Keratinocyte (primary cell): ENCODE measurements around the gene FRY. TPM values are rescaled to one million over a fixed set of nuclear protein-coding genes. Genes with fewer than 3 reads are reported as not detected.

Source experiments
- DNase-seq: peaks from one replicate; pipeline ENCODE4 v3.0.0-alpha.2; 2011; ENCODE audit warnings: low read depth, missing footprints, low spot score
- FAIRE-seq: peaks from 2 replicates; lab custom pipeline; 2011; peaks lifted over from hg19 to GRCh38; lab: Jason Lieb, UNC
- H2AFZ ChIP-seq: 2 replicates; pipeline ENCODE4 v1.6.0; 2012; ENCODE audit warnings: low read length, control low read depth, inconsistent platforms; ENCODE audit not compliant: control insufficient read depth
- H3K27ac ChIP-seq: 2 replicates; pipeline ENCODE4 v1.5.1; 2011; ENCODE audit warnings: low read length; ENCODE audit not compliant: control insufficient read depth, insufficient read depth
- H3K27me3 ChIP-seq: 3 replicates; pipeline ENCODE4 v1.6.0; 2011; ENCODE audit warnings: low read length; ENCODE audit not compliant: control insufficient read depth, insufficient read depth; ENCODE audit errors: extremely low read depth
- H3K36me3 ChIP-seq, 2 experiments: 2 replicates in 1 of 2; 3 replicates in 1 of 2; pipeline ENCODE4 v1.5.1; 2011; ENCODE audit warnings: low read length in 2 of 2, mild to moderate bottlenecking in 1 of 2; ENCODE audit not compliant: control insufficient read depth in 2 of 2, insufficient read depth in 2 of 2; ENCODE audit errors: extremely low read depth in 1 of 2
- H3K4me1 ChIP-seq: 3 replicates; pipeline ENCODE4 v1.5.1; 2011; ENCODE audit warnings: low read length; ENCODE audit not compliant: control insufficient read depth, insufficient read depth; ENCODE audit errors: extremely low read depth
- H3K4me2 ChIP-seq: 3 replicates; pipeline ENCODE4 v1.6.0; 2011; ENCODE audit warnings: low read depth, low read length; ENCODE audit not compliant: control insufficient read depth, insufficient read depth; ENCODE audit errors: extremely low read depth
- H3K4me3 ChIP-seq, 3 experiments: fragments of 200-600 bp in 1 of 3; sonication (generic) in 1 of 3; 2 replicates in 2 of 3; 3 replicates in 1 of 3; pipeline ENCODE4 v1.5.1; 2011 to 2016; ENCODE audit warnings: low read length in 3 of 3, mild to moderate bottlenecking in 3 of 3, control low read depth in 2 of 3, inconsistent platforms in 1 of 3, low read depth in 1 of 3, mixed read lengths in 1 of 3, mixed run types in 1 of 3, moderate library complexity in 1 of 3; ENCODE audit not compliant: control insufficient read depth in 2 of 3, insufficient read depth in 2 of 3; ENCODE audit errors: extremely low read depth in 1 of 3
- H3K79me2 ChIP-seq: 2 replicates; pipeline ENCODE4 v1.6.0; 2012; ENCODE audit warnings: low read length; ENCODE audit not compliant: control insufficient read depth, insufficient read depth
- H3K9ac ChIP-seq: 3 replicates; pipeline ENCODE4 v1.6.0; 2011; ENCODE audit warnings: low read length; ENCODE audit not compliant: control insufficient read depth, insufficient read depth; ENCODE audit errors: extremely low read depth
- H3K9me1 ChIP-seq: 3 replicates; pipeline ENCODE4 v1.6.0; 2011; ENCODE audit warnings: low read length; ENCODE audit not compliant: control insufficient read depth, insufficient read depth; ENCODE audit errors: extremely low read depth
- H3K9me3 ChIP-seq: 2 replicates; pipeline ENCODE4 v1.5.1; 2012; ENCODE audit warnings: low read depth, low read length; ENCODE audit not compliant: control insufficient read depth
- H4K20me1 ChIP-seq: 3 replicates; pipeline ENCODE4 v1.6.0; 2011; ENCODE audit warnings: low read length; ENCODE audit not compliant: control insufficient read depth, insufficient read depth; ENCODE audit errors: extremely low read depth
- EZH2 ChIP-seq: IDR thresholded peaks from one replicate; pipeline ENCODE4 v1.6.1; 2012; ENCODE audit warnings: inconsistent platforms, mild to moderate bottlenecking, low read length, moderate library complexity
- dilution Hi-C: fragments of 300-500 bp; cut with MboI; formaldehyde crosslinking; loops from one replicate; pipeline ENCODE4 v1.7.0; 2020; ENCODE audit warnings: low sequenced_read_pairs; ENCODE audit not compliant: extremely low pct_ligation_motif_present
- polyA plus RNA-seq, 5 experiments: library from polyadenylated mRNA; depleted of rRNA in 3 of 5; stranded (reverse) in 3 of 5; stranded (forward) in 1 of 5; unstranded in 1 of 5; fragments of >200 nt; gene quantifications; 1 replicate in 1 of 5; 2 replicates in 3 of 5; 3 replicates in 1 of 5; pipeline versions ENCODE4 v1.2.1 to v1.2.3, GENCODE V29; 2011 to 2012; ENCODE audit warnings: missing spikeins in 2 of 5, low read depth in 1 of 5, low replicate concordance in 1 of 5
- TF ChIP-seq, protein P1 (sequence below), 3 experiments: IDR thresholded peaks in 1 of 3; conservative IDR thresholded peaks in 1 of 3; optimal IDR thresholded peaks in 1 of 3; 2 replicates in 2 of 3; 3 replicates in 1 of 3; pipeline versions ENCODE3 to v1.5.1; 2011; ENCODE audit warnings: low read length in 3 of 3, mild to moderate bottlenecking in 3 of 3, moderate library complexity in 2 of 3, control low read depth in 1 of 3, inconsistent platforms in 1 of 3; ENCODE audit not compliant: insufficient read depth in 2 of 3; ENCODE audit errors: extremely low read depth in 1 of 3

FRY gene
- polyA plus RNA-seq, 1 donor (not counting 4 experiments of a cell fraction or from before 2014, with no cell fraction given) = 0.80 TPM

DNA sequence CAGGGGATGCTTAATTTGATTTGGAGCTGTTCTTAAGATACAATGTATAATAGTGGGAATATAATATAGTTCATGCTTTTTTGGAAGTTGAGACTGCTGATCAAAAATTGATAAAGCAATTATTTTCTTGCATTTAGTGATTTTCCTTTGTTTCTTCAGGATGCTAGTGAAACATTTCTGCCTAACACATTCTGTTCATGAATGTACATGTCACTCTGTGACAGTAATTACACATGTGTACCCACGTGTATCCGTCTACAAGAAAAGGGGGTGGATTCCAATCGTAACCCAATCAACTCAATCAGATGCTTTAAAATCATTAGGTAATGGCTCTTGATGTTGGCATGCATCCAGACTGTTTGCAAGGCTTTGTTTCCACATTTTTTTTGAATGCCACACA, 5.0 kb upstream of the FRY start:
- no peaks in the 10 kb centered on the region for H3K79me2 ChIP-seq

DNA sequence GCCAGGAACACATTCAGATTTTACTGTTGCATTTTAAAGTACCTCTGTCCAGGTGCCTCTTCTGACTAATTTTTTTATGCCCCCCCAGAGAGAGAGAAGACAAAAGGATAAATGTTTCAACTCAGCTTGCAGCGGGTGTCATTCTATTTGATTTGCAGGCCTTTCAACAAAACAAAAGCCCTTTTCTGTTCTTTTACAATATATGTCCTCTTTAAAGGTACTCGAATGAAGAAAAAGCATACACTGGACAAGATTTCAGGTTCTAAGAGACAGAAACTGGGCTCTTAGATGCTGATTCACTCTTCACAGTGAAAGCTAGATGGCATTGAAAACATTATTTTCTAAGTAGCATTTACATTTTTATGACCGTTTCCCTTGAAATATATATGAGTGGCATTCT, 2.9 kb upstream of the FRY start:
- H4K20me1 ChIP-seq = no peaks in the 10 kb centered on the region
- no peak overlapping the region for H3K4me3 ChIP-seq

More for the DNA sequence above, 5.0 kb upstream of the FRY start:
- dilution Hi-C loops = no loop called here
- Histone ChIP-seq H3K4me3 (no peak overlapping the region), H3K4me1 (peaks cover 4% of the 10 kb centered on the region), H3K27me3 (no peaks in the 10 kb centered on the region), H3K27ac (no peak overlapping the region), H2AFZ (no peak overlapping the region), H3K9me1 (no peaks in the 10 kb centered on the region), H3K36me3 (no peaks in the 10 kb centered on the region), H4K20me1 (no peaks in the 10 kb centered on the region), H3K9me3 (no peaks in the 10 kb centered on the region), H3K4me2 (no peak overlapping the region), H3K9ac (no peak overlapping the region)
- no peak for DNase-seq
- TF ChIP-seq, protein P1, sequence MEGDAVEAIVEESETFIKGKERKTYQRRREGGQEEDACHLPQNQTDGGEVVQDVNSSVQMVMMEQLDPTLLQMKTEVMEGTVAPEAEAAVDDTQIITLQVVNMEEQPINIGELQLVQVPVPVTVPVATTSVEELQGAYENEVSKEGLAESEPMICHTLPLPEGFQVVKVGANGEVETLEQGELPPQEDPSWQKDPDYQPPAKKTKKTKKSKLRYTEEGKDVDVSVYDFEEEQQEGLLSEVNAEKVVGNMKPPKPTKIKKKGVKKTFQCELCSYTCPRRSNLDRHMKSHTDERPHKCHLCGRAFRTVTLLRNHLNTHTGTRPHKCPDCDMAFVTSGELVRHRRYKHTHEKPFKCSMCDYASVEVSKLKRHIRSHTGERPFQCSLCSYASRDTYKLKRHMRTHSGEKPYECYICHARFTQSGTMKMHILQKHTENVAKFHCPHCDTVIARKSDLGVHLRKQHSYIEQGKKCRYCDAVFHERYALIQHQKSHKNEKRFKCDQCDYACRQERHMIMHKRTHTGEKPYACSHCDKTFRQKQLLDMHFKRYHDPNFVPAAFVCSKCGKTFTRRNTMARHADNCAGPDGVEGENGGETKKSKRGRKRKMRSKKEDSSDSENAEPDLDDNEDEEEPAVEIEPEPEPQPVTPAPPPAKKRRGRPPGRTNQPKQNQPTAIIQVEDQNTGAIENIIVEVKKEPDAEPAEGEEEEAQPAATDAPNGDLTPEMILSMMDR (optimal IDR thresholded peaks at IDR 0.05 in 1 of 3, IDR thresholded peaks at IDR 0.05 in 1 of 3, conservative IDR thresholded peaks at IDR 0.05 in 1 of 3; ENCODE audit: extremely low read depth in 1 of 3, insufficient read depth in 2 of 3, low read length in 3 of 3) = no peak
- no peak for TF ChIP-seq EZH2
- no peak for FAIRE-seq

More for the DNA sequence above, 2.9 kb upstream of the FRY start:
- H3K9me1 ChIP-seq = no peaks in the 10 kb centered on the region
- H3K27me3 ChIP-seq = no peaks in the 10 kb centered on the region
- no peak overlapping the region for H2AFZ ChIP-seq
- no peak overlapping the region for H3K4me2 ChIP-seq
- dilution Hi-C loops = no loop called here
- DNase-seq (no peak), FAIRE-seq (no peak)
- peaks cover 5% of the 10 kb centered on the region for H3K4me1 ChIP-seq
- no peak overlapping the region for H3K9ac ChIP-seq
- H3K79me2 ChIP-seq = no peaks in the 10 kb centered on the region
- no peaks in the 10 kb centered on the region for H3K9me3 ChIP-seq
- H3K27ac ChIP-seq = no peak overlapping the region
- TF ChIP-seq, protein P1 (optimal IDR thresholded peaks at IDR 0.05 in 1 of 3, IDR thresholded peaks at IDR 0.05 in 1 of 3, conservative IDR thresholded peaks at IDR 0.05 in 1 of 3; ENCODE audit: extremely low read depth in 1 of 3, insufficient read depth in 2 of 3, low read length in 3 of 3) = no peak
- no peak for TF ChIP-seq EZH2
- no peaks in the 10 kb centered on the region for H3K36me3 ChIP-seq
